Fibroblast of skin of left biceps (primary cell): ENCODE measurements around the gene PLIN4.

Experiments
- DNase-seq, 2 experiments: peaks; one replicate each; pipeline ENCODE4 v3.0.0-alpha.2; 2013; ENCODE audit warnings: low read depth in 2 of 2

The PLIN4 gene

GRCh38 chr19:4456843-4457653 is 61.2 kb downstream of the PLIN4 start:
- peak; percentile 33 to 37 for DNase-seq

GRCh38 chr19:4456476-4456842 is 61.8 kb downstream of the PLIN4 start:
- peak; percentile 32 to 36 for DNase-seq

DNA sequence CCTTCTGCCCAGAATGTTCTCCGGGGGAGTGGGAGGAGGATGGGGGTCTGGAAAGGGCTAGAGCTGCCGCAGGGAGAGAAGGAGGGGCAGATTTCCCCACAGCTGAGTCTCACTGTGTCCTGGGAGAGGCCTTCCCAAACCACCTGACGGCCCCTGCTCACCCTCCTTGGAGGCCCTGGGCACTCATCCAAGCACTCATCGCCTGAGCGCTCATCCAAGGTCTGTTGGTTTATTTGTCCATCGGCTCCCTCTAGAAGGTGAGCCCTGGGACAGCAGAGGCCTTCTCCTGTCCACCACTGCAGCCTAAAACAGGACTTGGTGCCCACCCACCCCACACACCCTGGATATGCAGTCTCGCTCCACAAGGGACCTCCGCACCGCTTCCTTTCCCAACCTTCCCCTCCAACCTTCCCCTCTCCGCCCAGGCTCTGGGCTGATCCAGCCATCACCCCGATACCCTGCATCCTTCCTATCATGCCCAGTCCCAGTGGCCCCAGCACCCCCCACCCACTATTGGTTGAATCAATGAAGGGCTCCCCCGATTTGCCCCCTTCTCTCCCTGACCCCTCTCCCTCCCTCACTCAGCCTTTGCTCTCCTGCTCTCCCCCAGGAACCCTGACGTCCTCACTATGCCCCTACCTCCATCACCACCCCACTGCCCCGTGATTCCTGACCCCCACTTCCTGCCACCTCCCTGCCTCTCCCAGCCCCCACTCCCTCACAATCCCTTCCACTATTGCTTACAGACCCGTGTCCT is 62.4 kb downstream of the PLIN4 start:
- DNase-seq, result peak; percentile 33 to 37

GRCh38 chr19:4454747-4455718 is 63.3 kb downstream of the PLIN4 start:
- DNase-seq, result peak; percentile 28 to 33

- no peak for DNase-seq
Measured at GRCh38 chr19:4453232-4454179, 64.8 kb downstream of the PLIN4 start.

- no peak for DNase-seq
Measured at GRCh38 chr19:4452230-4452990, 65.9 kb downstream of the PLIN4 start.
